Hepatic stellate cell (primary cell): Measurements from ENCODE around the gene SEMA7A.

Experiments used
- DNase-seq: peaks from one replicate; pipeline ENCODE4 v3.0.0; 2011; ENCODE audit warnings: low spot score

The SEMA7A gene

DNA sequence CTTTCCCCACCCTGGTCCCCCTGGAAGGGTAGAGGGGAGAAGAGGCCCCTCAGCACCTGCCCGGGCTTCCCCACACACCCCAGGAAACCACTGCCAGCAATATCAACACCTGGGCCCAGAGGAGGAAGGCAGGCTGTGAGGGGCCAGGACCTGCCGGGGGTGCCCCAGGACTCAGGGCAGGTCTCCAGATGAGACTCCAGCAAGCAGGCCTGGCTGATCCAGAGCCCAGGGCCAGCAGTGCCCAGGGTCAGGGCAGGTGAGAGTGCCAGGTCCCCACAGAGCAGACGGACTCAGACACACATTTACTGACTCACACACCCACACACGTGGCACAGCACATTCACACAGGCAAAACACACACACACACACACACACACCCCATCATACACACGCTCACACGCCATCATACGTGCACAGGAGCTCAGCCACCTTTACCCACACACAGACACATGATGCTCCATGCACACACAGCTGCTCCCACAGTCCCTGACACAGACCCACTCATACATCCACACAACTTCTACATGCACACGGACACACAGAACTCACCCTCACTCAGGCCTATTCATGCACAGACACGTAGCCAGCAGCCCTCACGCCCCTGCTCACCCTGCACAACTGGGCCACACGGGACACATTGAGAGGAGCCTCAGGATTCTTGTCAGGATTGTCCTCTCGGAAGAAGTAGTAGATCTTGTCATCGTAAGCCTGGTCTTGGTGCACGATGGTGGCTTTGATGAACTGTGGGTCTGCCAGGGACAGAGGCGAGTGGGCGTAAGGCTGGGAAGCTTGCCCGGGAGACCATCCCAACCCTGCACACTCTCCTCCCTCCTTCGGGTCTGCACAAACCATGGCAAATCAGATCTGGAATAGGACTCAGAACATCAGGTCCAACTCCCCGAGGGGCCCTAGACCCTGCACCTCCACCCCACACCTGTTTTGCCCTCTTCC lies 17.5 kb downstream of the SEMA7A start:
- DNase-seq = no peak

DNA sequence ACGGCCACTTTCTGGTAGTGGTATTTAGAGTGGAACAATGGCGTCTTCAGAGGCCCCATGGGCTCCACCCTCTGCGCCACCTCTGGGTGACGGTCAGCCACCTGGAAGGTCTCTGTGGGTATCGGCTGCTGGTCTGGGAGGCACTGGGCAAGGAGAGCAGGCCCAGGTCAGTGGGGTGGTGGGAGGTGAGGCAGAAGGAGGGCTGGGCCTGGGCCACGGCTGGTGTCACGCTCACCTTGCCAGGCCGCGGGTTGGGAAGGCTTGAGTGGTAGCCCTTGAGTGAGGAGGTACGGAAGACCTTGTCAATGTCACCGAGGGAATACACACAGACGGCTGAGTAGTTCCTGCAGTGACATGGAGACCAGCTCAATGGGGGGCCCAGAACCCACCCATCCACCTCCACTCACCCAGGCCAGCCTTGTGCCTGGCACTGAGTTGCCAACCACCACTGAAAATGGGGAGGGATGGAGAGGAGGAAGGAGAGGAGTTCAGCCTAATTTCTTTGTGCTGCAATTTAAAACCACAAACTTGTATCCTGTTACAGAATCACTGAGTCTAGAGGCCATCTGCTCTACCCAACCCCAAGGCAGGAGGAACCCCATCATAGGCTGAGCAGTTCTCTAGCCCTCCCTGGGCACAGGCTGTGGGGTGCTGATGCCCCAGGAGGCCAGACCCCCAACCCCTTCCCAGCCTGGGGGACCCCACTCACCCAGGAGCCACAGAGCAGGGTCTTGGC lies 19.0 kb downstream of the SEMA7A start:
- no peak for DNase-seq

DNA sequence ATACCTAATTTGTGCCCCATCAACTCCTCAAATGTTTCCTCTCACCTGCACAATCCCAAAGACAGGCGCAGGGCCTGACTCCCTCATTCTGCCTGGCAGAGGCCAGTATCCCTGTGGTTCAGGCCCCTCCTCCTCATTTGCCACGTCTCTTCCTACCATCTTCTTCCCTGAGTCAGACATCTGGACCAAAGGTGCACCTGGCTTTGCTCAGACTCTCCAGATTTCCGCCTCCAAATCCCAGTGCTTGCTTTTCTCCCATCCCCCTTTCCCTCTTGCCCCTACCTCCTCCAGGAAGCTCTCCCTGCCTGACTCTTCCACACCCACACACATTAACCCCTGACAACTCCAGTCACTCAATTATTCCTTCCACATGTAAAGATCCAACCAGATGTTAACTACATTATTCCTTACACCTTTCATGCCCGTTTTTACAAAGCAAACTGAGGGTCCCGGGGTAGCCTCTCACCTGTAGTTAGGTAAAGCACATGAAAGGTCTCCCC lies 19.6 kb downstream of the SEMA7A start:
- no peak for DNase-seq

DNA sequence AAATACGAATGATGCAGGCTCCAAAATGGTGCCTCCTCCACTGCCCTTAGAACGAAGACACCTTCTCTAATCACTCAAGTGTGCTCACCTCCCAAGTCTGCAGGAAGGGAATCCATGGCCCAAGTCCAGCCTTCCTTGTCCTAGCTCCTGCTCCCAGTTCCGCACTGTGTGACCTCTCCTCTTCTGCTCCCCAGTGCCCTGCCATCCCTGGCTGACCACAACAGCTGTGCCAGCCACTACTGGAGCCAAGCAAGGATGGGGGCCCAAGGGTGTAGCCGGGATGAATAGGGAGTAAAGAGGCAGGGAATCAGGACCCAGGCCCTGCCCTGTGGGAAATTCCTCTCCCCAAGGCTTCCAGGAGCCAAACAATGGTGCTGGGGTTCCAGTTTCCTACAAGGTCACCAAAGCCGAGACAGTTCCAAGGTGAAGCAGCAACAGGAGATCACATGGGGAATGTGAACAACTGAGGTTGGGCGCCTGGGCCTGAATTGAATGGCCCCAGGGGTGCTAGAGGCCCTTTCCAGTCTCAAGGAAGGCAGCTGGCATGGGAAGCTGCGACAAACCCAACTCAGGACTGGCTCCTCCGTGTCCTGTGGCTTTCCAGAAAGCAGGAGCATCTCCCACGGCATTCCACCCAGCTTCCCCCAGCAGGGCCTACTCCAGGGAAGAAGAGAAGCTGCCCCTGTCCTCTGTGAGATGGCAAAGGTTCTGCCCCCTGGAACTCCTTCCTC lies 20.2 kb downstream of the SEMA7A start:
- no peak for DNase-seq

DNA sequence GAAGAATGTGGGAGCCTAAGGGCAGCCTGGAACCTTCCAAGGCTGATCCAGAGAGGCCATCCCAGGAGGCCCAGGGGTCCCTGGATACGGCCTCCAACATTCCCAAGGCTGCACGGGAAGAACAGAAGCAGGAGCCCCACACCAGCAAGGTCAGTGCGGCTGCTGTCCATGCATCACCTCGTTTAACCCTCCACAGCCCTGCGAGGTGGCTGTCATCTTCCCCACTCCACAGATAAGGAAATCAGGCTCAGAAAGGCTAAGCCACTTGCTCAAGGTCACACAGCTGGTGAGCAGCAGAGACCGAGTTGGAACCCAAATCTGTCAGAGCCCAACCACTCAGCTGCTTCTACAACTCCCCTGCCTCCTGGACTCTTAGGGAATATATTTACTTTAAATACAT lies 21.6 kb downstream of the SEMA7A start:
- DNase-seq = no peak

DNA sequence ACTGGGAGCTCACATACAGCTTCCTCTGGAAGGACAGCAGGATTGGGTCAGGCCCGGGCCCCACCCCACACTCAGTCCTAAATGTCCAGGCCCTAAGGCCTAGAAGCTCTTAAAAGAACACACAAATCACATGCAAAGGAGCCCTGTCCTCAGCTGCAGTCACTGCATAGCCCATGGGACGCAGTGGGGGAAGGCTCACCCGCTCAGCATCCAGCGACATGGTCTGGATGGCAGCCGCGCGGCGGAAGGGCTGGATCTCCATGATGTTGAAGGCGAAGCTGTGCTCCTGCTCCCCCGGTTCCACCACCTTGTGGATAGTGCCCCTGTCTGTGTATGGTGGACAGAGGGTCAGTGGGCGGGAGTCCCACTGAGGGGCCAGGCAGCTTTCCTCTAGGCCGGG lies 22.1 kb downstream of the SEMA7A start:
- no peak for DNase-seq

DNA sequence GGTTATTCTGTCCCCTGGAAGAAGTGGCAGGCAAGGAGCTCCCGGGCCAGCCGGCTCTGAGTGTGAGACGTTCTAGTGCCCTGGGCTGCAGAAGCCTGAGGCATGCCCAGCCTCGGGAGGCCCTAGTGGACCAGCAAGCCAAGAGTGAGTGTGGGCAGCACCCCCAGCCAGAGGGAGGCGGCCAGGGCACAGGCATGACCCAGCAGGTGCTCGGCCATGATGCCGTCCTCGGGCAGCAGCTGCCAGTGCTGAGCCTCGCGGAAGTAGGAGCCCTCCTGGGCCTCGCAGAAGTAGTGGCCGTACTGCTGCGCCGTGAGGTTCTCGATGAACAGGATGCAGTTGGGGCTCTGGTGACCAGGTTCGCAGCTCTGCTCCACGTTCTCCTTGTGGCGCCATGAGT lies 23.3 kb downstream of the SEMA7A start:
- DNase-seq = no peak

DNA sequence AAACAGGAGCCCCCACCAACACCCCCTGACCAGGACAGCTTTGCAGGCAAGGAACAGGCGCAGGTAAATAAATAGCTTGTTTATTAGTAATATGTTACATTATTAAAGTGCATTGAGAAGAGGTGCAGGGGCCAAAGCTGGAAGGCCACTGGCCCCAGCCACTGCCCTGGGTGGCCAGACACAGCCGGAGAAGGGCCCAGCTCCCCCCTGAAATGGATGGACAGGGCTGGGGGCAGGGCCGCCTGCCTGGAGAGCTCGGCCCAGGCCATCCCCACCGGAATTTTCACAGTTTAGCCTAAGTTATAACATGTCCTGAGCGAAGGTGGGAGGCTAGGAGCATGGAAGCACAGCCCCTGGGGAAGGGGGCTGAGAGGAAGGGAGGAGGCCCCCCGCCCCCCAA lies 24.5 kb downstream of the SEMA7A start:
- DNase-seq = no peak

DNA sequence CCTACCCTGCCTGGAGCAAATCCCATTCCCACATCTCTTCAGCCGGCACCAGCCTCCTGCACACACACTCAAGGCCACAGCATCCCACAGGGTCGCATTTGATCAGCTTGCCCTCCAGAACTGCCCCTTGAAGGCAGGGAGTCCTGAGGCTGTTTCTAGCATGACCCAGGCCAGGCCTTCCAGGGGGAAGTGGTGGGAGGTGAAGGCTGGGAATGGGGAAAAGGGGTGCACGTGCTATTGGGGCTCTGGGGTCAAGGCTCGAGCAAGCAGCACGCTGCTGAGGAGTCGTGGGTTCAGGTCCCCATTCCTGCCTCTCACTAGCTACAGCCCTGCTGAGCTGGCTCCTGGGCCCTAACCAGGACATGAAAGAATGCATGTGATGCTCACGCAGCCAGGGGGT lies 24.9 kb downstream of the SEMA7A start:
- DNase-seq = no peak

DNA sequence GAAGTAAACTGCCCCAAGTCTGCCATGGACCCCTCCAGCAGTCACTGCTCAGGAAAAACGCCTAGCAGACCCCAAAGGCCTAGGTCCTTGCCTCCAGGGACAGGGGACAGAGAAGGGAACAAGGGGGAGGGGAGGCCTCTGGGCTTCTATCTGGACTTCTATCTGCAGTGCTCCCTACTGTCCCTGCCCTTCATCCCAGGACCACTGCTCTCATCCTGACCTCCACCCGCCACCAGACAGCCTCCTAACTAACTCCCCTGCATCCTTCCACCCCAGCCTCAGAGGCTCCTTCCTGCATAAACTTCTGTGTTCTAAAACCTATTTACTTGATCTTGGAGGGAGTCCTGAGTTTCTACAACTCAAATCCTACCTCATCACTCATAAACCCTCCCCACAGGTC lies 25.4 kb downstream of the SEMA7A start:
- no peak for DNase-seq

DNA sequence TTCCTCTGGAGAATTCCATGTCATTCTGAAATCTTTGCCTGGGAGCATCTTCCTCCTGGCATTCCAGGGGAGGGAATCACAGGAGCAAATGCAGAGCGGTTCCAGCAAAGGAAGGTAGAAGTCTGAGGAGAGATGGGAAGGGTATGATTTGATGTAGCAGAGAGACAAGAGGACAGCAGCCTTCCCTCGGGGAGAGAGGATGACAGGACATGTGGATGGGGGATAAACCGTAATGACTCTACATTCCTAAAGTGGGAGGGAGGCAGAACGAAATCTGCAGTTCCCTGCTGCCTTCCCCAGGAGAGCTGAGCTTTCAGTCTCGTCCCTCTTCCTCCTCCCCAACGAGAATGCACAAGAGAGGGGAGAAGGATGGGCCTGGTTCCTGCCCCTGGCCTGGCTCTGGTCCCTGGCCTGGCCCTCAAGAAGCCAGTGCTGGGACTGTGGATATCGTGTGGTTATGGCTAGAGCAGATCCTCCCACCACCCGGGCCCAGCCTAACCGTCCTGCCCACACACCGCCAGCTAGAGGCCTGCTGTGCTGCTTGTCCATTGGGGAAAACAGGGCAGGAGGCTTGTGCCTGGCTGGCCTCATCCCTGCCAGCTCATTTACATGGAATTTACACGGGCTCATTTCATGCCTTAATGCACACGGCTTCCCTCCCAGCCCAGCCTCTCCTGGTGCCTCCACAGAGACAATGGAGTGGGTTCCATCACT lies 26.6 kb downstream of the SEMA7A start:
- peak; percentile 98 for DNase-seq

DNA sequence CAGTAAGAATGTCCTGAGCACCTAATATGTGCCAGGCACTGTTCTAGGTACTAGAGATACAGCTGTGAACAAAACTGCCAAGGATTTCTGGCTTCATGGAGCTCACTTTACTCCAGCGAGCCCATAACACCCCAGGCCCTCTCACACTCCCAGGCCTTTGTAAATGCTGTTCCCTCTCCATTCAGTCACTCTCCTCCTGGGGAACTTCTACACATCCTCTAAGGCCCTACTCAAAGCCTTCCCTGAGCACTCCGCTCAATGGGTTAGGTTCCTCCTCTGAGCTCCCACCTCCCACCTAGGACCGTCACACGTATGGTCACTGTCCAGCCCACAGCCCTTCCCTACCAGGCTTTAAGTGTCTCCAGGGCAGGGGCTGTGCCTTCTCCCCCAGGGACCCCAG lies 27.2 kb downstream of the SEMA7A start:
- DNase-seq = no peak

DNA sequence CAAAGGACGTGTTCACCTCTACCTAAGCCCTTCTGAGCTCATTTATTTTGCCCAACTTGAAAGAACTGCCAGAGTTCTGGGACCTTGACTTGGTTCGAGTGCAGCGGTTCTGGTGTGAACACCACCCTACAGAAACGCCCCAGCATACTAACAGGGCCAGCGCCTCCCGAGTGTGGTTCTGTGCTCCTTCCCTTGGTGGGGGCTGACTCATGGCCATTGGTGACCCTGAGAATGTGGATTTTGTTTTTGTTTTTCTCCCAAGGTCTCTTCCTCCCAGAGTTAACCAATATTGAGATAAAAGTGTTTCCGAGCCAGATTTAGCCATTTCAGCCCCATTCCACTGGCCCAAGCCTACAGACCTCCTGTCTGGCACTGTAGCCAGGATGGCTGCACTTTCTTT lies 27.9 kb downstream of the SEMA7A start:
- peak; percentile 69 for DNase-seq

DNA sequence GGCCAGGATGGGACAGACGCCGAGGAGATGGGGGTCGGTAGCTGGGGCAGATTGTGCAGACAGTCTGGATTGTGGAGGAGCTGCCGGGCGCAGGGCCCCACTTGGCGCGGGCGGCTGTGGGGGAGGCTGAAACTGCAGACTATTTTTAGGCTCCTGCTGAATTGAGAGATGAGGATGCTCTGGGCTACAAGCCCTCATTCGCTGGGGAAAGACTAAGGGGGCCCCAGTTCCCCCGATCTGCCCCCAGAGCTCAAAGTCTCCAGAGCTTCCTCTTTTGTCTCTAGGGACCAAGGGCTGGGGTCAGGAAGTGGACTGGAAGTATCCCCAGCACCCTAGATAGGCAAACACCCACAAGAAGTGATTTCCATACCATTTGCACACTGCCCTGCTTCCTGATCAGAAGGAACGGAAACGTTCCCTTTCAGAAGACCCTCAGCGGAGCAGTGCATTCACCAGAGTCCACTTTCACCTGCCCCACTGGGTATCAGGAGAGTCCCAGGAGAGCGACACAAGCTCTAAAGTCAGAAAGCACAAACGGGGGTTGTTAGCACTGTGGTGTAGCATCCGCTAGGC lies 29.7 kb downstream of the SEMA7A start:
- DNase-seq = no peak

DNA sequence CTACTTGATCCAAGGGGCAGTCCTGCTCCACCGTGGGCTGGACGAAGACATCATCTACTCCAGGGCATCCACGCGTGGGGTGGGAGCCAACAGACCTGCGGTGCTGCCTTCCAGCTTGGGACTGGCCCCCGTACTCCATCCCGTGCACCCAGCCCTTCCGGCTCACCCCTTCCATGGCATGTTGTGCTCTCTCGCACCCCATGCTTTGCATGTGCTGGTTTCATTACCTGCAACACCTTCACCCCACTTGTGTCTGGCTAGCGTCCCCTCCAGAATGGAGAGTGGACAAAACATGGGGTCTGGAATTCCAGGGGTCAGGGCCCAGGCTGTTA lies 30.2 kb downstream of the SEMA7A start:
- DNase-seq = no peak

DNA sequence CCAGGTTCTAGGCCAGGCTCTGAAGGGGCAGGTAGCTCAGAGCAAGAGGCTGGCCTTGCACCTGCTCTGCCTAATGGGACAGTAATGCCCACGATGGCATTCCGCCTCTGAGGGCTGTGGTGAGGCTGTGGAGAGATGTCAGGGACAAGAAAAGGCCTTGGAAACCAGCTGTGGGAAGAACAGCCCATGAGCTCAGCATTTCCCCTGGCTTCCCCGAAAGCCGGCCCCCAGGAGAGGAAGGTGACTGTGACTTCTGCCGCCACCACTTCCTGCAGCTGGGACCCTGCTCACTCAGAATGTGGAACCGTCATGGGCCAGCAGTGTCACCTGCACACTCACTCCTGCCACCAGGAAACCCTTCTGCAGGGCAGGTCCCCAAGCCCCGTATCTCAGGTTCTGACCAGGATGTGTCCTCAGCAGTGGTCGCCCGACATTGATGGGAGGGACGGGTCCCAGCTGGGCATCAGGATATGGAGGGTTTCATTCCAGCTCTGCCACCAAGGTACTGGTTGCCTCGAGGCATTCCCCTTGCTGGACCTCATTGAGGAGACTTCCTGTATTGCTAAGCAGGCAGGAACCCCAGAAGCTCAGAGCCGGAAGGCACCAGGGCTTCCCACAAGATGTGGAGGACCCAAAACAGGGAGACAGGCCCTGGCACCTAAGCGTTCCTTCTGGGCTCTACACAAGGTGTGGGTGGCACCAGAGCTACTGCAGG lies 30.7 kb downstream of the SEMA7A start:
- no peak for DNase-seq

DNA sequence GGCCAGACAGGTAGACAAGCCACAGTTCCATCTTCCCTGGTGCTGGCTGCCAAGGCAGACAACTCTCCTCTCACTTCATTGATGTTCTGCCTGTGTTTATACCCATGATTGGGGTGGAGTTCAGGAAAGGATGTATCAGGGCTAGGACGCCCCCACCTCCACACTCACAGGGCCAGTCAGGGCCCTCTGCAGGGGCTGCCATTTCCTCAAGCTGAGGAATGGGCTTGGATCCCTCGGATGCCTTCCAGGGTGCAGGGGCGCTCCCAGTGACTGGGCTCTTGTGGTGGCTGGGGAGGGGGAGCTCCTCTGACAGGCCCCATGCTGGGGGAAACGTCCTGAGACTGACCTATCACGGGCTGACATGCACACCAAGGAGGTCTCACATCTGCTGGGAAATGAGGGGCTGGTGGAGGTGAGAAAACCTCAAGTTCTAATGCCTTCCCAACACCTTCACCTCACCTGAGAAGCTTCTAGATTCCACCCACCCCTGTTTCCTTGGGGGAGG lies 31.4 kb downstream of the SEMA7A start:
- no peak for DNase-seq

DNA sequence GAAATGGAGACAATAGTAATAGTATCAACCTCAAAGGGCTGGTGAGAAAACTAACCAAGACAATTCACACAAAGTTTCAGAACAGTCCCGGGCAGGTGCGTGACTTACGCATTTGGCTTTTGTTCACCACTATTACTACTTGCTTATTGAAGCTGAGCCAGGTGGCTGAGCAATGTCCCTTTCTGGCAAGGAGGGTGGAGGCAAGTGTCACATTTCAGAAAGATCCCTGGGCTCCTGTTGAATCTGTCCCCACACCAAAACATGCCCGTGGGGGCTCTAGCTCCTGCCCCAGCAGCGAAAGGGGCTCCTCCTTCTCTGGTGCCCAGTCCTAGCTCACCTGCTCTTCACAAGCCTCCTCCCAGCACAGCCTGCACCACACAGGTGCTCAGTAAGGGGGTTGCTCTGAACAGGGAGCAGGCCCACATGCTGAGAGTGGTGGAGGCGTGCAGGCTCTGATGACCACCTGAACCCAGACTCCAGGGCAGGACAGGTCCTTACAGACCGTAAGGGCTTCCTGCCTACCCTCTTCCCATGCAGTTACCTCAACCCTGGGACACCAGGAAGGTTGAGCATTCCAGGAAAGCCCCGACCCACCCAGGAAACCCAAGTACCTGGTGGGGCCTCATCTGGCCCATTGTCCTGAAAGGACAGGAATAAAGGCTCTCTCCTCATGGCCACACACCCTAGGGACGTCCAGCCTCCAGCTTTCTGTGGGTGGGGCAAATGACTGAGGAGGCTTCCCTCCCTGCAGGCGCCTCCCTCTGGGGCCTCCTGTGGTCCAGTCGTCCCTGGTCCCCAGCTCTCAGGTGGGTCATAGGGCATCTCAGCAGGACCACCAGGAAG lies 32.6 kb downstream of the SEMA7A start:
- no peak for DNase-seq

DNA sequence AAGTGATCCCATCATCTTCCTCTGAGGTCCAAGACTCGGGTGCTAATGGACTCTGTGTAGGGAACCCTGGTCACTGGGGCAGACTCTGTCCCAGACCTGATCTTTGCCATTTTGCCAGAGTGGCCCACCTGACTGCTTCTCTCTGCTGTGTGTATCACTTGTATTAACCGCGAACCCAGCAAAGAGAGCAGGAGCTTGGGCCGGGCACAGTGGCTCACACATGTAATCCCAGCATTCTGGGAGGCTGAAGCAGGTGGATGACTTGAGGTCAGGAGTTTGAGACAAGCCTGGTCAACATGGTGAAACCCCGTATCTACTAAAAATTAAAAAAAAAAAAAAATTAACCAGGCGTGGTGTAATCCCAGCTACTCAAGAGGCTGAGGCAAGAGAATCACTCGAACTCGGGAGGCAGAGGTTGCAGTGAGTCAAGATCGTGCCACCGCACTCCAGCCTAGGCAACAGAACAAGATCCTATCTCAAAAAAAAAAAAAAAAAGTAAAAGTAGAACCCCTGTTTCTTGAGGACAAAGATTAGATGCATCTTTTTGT lies 33.4 kb downstream of the SEMA7A start:
- DNase-seq = no peak
